BJ (cell line): ENCODE results near the gene ADAMTS17. TPM values are rescaled to one million over a fixed set of nuclear protein-coding genes. Genes with fewer than 3 reads are reported as not detected.

Experiments used
- CTCF ChIA-PET: fragments of 350-600 bp; formaldehyde crosslinking; extraction: SDS; loops from one replicate; lab custom pipeline; 2021; ENCODE audit warnings: antibody characterized with exemption, inconsistent platforms; lab: Yijun Ruan, JAX
- POLR2A ChIA-PET: fragments of 300-600 bp; sonication (Branson Sonifier 250); formaldehyde crosslinking; extraction: SDS; loops from one replicate; lab custom pipeline; 2021; ENCODE audit warnings: antibody characterized with exemption; lab: Charles Lee
- DNase-seq: peaks from one replicate; pipeline ENCODE4 v3.0.0-alpha.2; 2011; ENCODE audit warnings: low read depth
- H3K27me3 ChIP-seq: 2 replicates; pipeline ENCODE4 v1.6.0; 2011; ENCODE audit warnings: low read length; ENCODE audit not compliant: control insufficient read depth, insufficient read depth
- H3K36me3 ChIP-seq: 2 replicates; pipeline ENCODE4 v1.5.1; 2011; ENCODE audit warnings: low read length; ENCODE audit not compliant: control insufficient read depth, insufficient read depth
- H3K4me3 ChIP-seq: 2 replicates; pipeline ENCODE4 v1.5.1; 2011; ENCODE audit warnings: low read depth, mild to moderate bottlenecking, control low read depth, low read length
- CTCF ChIP-seq: IDR thresholded peaks from 2 replicates; pipeline ENCODE4 v1.5.1; 2011; ENCODE audit warnings: low read depth, mild to moderate bottlenecking, control low read depth, inconsistent platforms, low read length, moderate library complexity; ENCODE audit not compliant: insufficient read depth
- polyA plus RNA-seq: library from polyadenylated mRNA; depleted of rRNA; stranded (reverse); fragments of >200 nt; gene quantifications from 2 replicates; pipeline ENCODE4 v1.2.3, GENCODE V29; 2011

Gene ADAMTS17
- polyA plus RNA-seq, 1 experiment = not detected

- no peaks in the 10 kb centered on the region for H3K36me3 ChIP-seq
- ChIA-PET POLR2A (no interaction called here), CTCF (no interaction called here)
- H3K4me3 ChIP-seq = no peak overlapping the region
- DNase-seq = no peak
- no peaks in the 10 kb centered on the region for H3K27me3 ChIP-seq
- TF ChIP-seq CTCF = no peak
These were observed 152.5 kb downstream of the ADAMTS17 start for GRCh38 chr15:100189319-100189718.

- H3K4me3 ChIP-seq = no peak overlapping the region
- CTCF ChIA-PET = no interaction called here
These were observed 154.1 kb downstream of the ADAMTS17 start for GRCh38 chr15:100187677-100188076.

GRCh38 chr15:100186960-100187359, 154.8 kb downstream of the ADAMTS17 start:
- POLR2A ChIA-PET = no interaction called here

More at GRCh38 chr15:100187677-100188076, 154.1 kb downstream of the ADAMTS17 start:
- no peak for TF ChIP-seq CTCF
- no peaks in the 10 kb centered on the region for H3K36me3 ChIP-seq
- POLR2A ChIA-PET = no interaction called here
- H3K27me3 ChIP-seq = no peaks in the 10 kb centered on the region
- DNase-seq = no peak

GRCh38 chr15:100186366-100186765, 155.4 kb downstream of the ADAMTS17 start:
- H3K27me3 ChIP-seq = no peaks in the 10 kb centered on the region
- TF ChIP-seq CTCF = no peak
- CTCF ChIA-PET = no interaction called here
- POLR2A ChIA-PET = no interaction called here
- no peak overlapping the region for H3K4me3 ChIP-seq
- no peaks in the 10 kb centered on the region for H3K36me3 ChIP-seq
- no peak for DNase-seq

More at GRCh38 chr15:100186960-100187359, 154.8 kb downstream of the ADAMTS17 start:
- no peak overlapping the region for H3K4me3 ChIP-seq
- H3K36me3 ChIP-seq = no peaks in the 10 kb centered on the region
- CTCF ChIA-PET = no interaction called here
- TF ChIP-seq CTCF = no peak
- no peaks in the 10 kb centered on the region for H3K27me3 ChIP-seq
- no peak for DNase-seq

GRCh38 chr15:100183921-100184495, 157.8 kb downstream of the ADAMTS17 start:
- Histone ChIP-seq H3K27me3 (no peaks in the 10 kb centered on the region), H3K4me3 (no peak overlapping the region), H3K36me3 (no peaks in the 10 kb centered on the region)
- no peak for TF ChIP-seq CTCF
- ChIA-PET POLR2A (no interaction called here), CTCF (interaction anchor here (1.1 kb wide), 1 partner anchor 12 kb away, joined by 3 read pairs; no protein-coding TSS in a partner anchor)
- no peak for DNase-seq
